ENCODE data around the gene KSR1.
"Not testable (repeated sequence)": the region's sequence is repeated elsewhere in the genome, so short reads cannot be mapped to it uniquely, and the experiment has no call there.

The KSR1 gene

GRCh38 chr17:27670791-27671590 lies 214.7 kb downstream of the KSR1 start:
- CTCF ChIA-PET = no interaction called here
- WGBS (ENCODE audit: insufficient coverage) = 95% methylated on average over 10 of the region's 12 CpGs
- Histone ChIP-seq H3K36me3 (ENCODE audit: control insufficient read depth in 4 of 4, insufficient read depth in 4 of 4, low read length in 3 of 4) (no peaks in the 10 kb centered on the region), H3K4me3 (ENCODE audit: control insufficient read depth in 1 of 7, extremely low read depth in 1 of 7, insufficient read depth in 4 of 7, low read depth in 2 of 7, low read length in 6 of 7) (no peak overlapping the region), H3K4me1 (ENCODE audit: control extremely low read depth in 1 of 4, control insufficient read depth in 4 of 4, insufficient read depth in 4 of 4, low read length in 3 of 4) (no peaks in the 10 kb centered on the region), H3K27me3 (replicated peaks in 2 of 5; ENCODE audit: control insufficient read depth in 4 of 5, insufficient read depth in 5 of 5, low read length in 4 of 5) (peaks cover 0 to 3% (median 0%) of the 10 kb centered on the region in 5 experiments), H3K27ac (ENCODE audit: insufficient read depth in 1 of 2, low read depth in 1 of 2, low read length in 2 of 2, poor library complexity in 1 of 2, severe bottlenecking in 2 of 2) (no peak overlapping the region), H3K9me3 (ENCODE audit: control extremely low read depth in 1 of 5, control insufficient read depth in 4 of 5, insufficient read depth in 2 of 5, low read depth in 1 of 5, low read length in 4 of 5) (no peaks in the 10 kb centered on the region)
- DNase-seq = no peak
- POLR2A ChIA-PET = no interaction called here

GRCh38 chr17:27671591-27671910 lies 215.3 kb downstream of the KSR1 start:
- Histone ChIP-seq H3K4me3 (ENCODE audit: control insufficient read depth in 1 of 7, extremely low read depth in 1 of 7, insufficient read depth in 4 of 7, low read depth in 2 of 7, low read length in 6 of 7) (no peak overlapping the region), H3K9me3 (ENCODE audit: control extremely low read depth in 1 of 5, control insufficient read depth in 4 of 5, insufficient read depth in 2 of 5, low read depth in 1 of 5, low read length in 4 of 5) (no peaks in the 10 kb centered on the region), H3K36me3 (ENCODE audit: control insufficient read depth in 4 of 4, insufficient read depth in 4 of 4, low read length in 3 of 4) (no peaks in the 10 kb centered on the region), H3K27me3 (replicated peaks in 2 of 5; ENCODE audit: control insufficient read depth in 4 of 5, insufficient read depth in 5 of 5, low read length in 4 of 5) (peaks cover 0 to 3% (median 0%) of the 10 kb centered on the region in 5 experiments), H3K4me1 (ENCODE audit: control extremely low read depth in 1 of 4, control insufficient read depth in 4 of 4, insufficient read depth in 4 of 4, low read length in 3 of 4) (no peaks in the 10 kb centered on the region), H3K27ac (ENCODE audit: insufficient read depth in 1 of 2, low read depth in 1 of 2, low read length in 2 of 2, poor library complexity in 1 of 2, severe bottlenecking in 2 of 2) (no peak overlapping the region)
- no CpG with 5 or more reads among the region's 2 CpGs for WGBS (ENCODE audit: insufficient coverage)
- ChIA-PET POLR2A (no interaction called here), CTCF (no interaction called here)
- no peak for DNase-seq

- 68% methylated on average over 3 of the region's 6 CpGs for WGBS (ENCODE audit: insufficient coverage)
- POLR2A ChIA-PET; DNase-seq; H3K27ac ChIP-seq (ENCODE audit: insufficient read depth in 1 of 2, low read depth in 1 of 2, low read length in 2 of 2, poor library complexity in 1 of 2, severe bottlenecking in 2 of 2); H3K4me1 ChIP-seq (ENCODE audit: control extremely low read depth in 1 of 4, control insufficient read depth in 4 of 4, insufficient read depth in 4 of 4, low read length in 3 of 4); H3K27me3 ChIP-seq (replicated peaks in 2 of 5; ENCODE audit: control insufficient read depth in 4 of 5, insufficient read depth in 5 of 5, low read length in 4 of 5); H3K9me3 ChIP-seq (ENCODE audit: control extremely low read depth in 1 of 5, control insufficient read depth in 4 of 5, insufficient read depth in 2 of 5, low read depth in 1 of 5, low read length in 4 of 5); H3K4me3 ChIP-seq (ENCODE audit: control insufficient read depth in 1 of 7, extremely low read depth in 1 of 7, insufficient read depth in 4 of 7, low read depth in 2 of 7, low read length in 6 of 7); H3K36me3 ChIP-seq (ENCODE audit: control insufficient read depth in 4 of 4, insufficient read depth in 4 of 4, low read length in 3 of 4); CTCF ChIA-PET: not testable (repeated sequence)
These were observed 215.8 kb downstream of the KSR1 start for GRCh38 chr17:27671977-27672480.

GRCh38 chr17:27674335-27674734 lies 218.1 kb downstream of the KSR1 start:
- no peak for DNase-seq
- ChIA-PET CTCF (no interaction called here), POLR2A (no interaction called here)
- 98% methylated on average over 5 of the region's 6 CpGs for WGBS (ENCODE audit: insufficient coverage)
- H3K27me3 ChIP-seq (replicated peaks in 2 of 5; ENCODE audit: control insufficient read depth in 4 of 5, insufficient read depth in 5 of 5, low read length in 4 of 5) = peaks cover 0 to 3% (median 0%) of the 10 kb centered on the region in 5 experiments
- no peaks in the 10 kb centered on the region for H3K36me3 ChIP-seq (ENCODE audit: control insufficient read depth in 4 of 4, insufficient read depth in 4 of 4, low read length in 3 of 4)
- H3K9me3 ChIP-seq (ENCODE audit: control extremely low read depth in 1 of 5, control insufficient read depth in 4 of 5, insufficient read depth in 2 of 5, low read depth in 1 of 5, low read length in 4 of 5) = no peaks in the 10 kb centered on the region
- no peak overlapping the region for H3K4me3 ChIP-seq (ENCODE audit: control insufficient read depth in 1 of 7, extremely low read depth in 1 of 7, insufficient read depth in 4 of 7, low read depth in 2 of 7, low read length in 6 of 7)
- no peaks in the 10 kb centered on the region for H3K4me1 ChIP-seq (ENCODE audit: control extremely low read depth in 1 of 4, control insufficient read depth in 4 of 4, insufficient read depth in 4 of 4, low read length in 3 of 4)
- H3K27ac ChIP-seq (ENCODE audit: insufficient read depth in 1 of 2, low read depth in 1 of 2, low read length in 2 of 2, poor library complexity in 1 of 2, severe bottlenecking in 2 of 2) = no peak overlapping the region

Measured in common myeloid progenitor, CD34-positive (primary cell).